ENCODE results near the gene KMT2C. TPM values are rescaled to one million over a fixed set of nuclear protein-coding genes. Genes with fewer than 3 reads are reported as not detected.
"Not testable (repeated sequence)": the region's sequence is repeated elsewhere in the genome, so short reads cannot be mapped to it uniquely, and the experiment has no call there.

The KMT2C gene
- total RNA-seq, 1 experiment from 2014 or later, result 45.4 TPM

DNA sequence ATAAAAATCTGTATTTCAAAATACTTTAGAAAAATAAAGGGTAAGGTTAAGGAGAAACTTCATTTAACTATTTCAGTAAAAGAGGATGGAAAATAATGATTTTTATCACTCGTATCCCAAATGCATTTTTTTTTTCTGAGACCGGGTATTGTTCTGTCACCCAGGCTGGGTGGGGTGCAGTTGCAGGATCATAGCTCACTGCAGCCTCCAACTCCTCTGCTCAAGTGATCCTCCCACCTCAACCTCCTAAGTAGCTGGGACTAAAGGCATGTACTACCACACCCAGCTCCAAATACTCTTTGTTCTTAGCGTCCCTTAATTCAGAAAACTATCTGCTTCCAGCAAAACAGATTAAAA is 11.8 kb downstream of the KMT2C start:
- TF ChIP-seq, protein P1, sequence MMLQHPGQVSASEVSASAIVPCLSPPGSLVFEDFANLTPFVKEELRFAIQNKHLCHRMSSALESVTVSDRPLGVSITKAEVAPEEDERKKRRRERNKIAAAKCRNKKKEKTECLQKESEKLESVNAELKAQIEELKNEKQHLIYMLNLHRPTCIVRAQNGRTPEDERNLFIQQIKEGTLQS (CRISPR knock-in tag; conservative IDR thresholded peaks at IDR 0.05), result no peak
- TF ChIP-seq ZBTB21 (CRISPR knock-in tag; IDR thresholded peaks at IDR 0.05; ENCODE audit: borderline replicate concordance) (no peak), EMX1 (CRISPR knock-in tag; IDR thresholded peaks at IDR 0.05) (no peak), TEAD4 (CRISPR knock-in tag; IDR thresholded peaks at IDR 0.05) (no peak), ZNF263 (CRISPR knock-in tag; IDR thresholded peaks at IDR 0.05; ENCODE audit: low read depth) (no peak), ZNF219 (CRISPR knock-in tag; IDR thresholded peaks at IDR 0.05; ENCODE audit: borderline replicate concordance) (no peak), GABPB1 (CRISPR knock-in tag; IDR thresholded peaks at IDR 0.05) (no peak), JAZF1 (CRISPR knock-in tag; IDR thresholded peaks at IDR 0.05) (no peak), SOX15 (CRISPR knock-in tag; IDR thresholded peaks at IDR 0.05) (no peak), IRF2 (CRISPR knock-in tag; IDR thresholded peaks at IDR 0.05; ENCODE audit: borderline replicate concordance, low read depth) (no peak), TCF7 (CRISPR knock-in tag; IDR thresholded peaks at IDR 0.05; ENCODE audit: low read depth) (no peak), SMAD4 (CRISPR knock-in tag; IDR thresholded peaks at IDR 0.05) (no peak), ZNF416 (CRISPR knock-in tag; IDR thresholded peaks at IDR 0.05) (no peak), MYBL2 (CRISPR knock-in tag; IDR thresholded peaks at IDR 0.05) (no peak), SMAD3 (CRISPR knock-in tag; IDR thresholded peaks at IDR 0.05; ENCODE audit: borderline replicate concordance) (no peak)
- TF ChIP-seq, protein P2, sequence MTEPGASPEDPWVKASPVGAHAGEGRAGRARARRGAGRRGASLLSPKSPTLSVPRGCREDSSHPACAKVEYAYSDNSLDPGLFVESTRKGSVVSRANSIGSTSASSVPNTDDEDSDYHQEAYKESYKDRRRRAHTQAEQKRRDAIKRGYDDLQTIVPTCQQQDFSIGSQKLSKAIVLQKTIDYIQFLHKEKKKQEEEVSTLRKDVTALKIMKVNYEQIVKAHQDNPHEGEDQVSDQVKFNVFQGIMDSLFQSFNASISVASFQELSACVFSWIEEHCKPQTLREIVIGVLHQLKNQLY (CRISPR knock-in tag; IDR thresholded peaks at IDR 0.05), result no peak
- TF ChIP-seq, protein P3, sequence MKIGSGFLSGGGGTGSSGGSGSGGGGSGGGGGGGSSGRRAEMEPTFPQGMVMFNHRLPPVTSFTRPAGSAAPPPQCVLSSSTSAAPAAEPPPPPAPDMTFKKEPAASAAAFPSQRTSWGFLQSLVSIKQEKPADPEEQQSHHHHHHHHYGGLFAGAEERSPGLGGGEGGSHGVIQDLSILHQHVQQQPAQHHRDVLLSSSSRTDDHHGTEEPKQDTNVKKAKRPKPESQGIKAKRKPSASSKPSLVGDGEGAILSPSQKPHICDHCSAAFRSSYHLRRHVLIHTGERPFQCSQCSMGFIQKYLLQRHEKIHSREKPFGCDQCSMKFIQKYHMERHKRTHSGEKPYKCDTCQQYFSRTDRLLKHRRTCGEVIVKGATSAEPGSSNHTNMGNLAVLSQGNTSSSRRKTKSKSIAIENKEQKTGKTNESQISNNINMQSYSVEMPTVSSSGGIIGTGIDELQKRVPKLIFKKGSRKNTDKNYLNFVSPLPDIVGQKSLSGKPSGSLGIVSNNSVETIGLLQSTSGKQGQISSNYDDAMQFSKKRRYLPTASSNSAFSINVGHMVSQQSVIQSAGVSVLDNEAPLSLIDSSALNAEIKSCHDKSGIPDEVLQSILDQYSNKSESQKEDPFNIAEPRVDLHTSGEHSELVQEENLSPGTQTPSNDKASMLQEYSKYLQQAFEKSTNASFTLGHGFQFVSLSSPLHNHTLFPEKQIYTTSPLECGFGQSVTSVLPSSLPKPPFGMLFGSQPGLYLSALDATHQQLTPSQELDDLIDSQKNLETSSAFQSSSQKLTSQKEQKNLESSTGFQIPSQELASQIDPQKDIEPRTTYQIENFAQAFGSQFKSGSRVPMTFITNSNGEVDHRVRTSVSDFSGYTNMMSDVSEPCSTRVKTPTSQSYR (CRISPR knock-in tag; IDR thresholded peaks at IDR 0.05), result no peak
- ChIA-PET POLR2A (no interaction called here), CTCF (interaction anchor here (0.6 kb wide), 2 partner anchors 81 to 756 kb away, joined by 3 read pairs; no protein-coding TSS in a partner anchor)
- Mint-ChIP-seq H3K9me3 (peaks cover 18% of the 10 kb centered on the region), H3K4me3 (no peak overlapping the region), H3K4me1 (peaks cover 34% of the 10 kb centered on the region), H3K27ac (no peak overlapping the region), H3K36me3 (peaks cover 24% of the 10 kb centered on the region), H3K27me3 (ENCODE audit: low read depth) (no peaks in the 10 kb centered on the region)
- no peak for ATAC-seq
- no peak for DNase-seq (ENCODE audit: low spot score)

DNA sequence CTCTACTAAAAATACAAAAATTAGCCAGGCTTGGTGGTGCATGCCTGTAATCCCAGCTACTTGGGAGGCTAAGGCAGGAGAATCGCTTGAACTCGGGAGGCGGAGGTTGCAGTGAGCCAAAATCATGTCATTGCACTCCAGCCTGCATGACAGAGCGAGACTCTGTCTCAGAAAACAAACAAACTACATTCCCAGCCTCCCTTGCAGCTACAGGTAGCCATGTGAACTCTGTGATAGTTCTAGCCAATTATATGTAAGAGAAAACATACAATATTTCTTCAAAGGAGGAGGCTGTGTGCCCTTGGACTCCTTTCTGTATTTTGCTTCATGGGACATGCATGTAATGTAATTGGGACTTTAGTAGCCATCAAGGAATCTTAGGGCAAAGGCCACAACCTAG is 12.6 kb downstream of the KMT2C start:
- ATAC-seq; DNase-seq (ENCODE audit: low spot score); CTCF ChIA-PET; POLR2A ChIA-PET; H3K27ac Mint-ChIP-seq; H3K27me3 Mint-ChIP-seq (ENCODE audit: low read depth); H3K4me3 Mint-ChIP-seq: not testable (repeated sequence)
- Mint-ChIP-seq H3K9me3 (peaks cover 19% of the 10 kb centered on the region), H3K4me1 (peaks cover 28% of the 10 kb centered on the region), H3K36me3 (peaks cover 24% of the 10 kb centered on the region)

DNA sequence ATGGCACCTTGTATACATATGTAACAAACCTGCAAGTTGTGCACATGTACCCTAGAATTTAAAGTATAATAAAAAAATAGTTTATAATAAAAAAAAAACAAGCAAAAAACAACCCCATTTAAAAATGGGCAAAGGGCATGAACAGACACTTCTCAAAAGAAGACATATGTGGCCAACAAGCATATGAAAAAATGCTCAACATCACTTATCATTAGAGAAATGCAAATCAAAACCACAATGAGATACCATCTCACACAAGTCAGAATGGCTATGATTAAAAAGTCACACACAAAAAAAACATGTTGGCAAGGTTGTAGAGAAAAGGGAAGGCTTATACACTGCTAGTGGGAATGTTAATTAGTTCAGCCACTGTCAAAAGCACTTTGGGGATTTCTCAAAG is 14.9 kb downstream of the KMT2C start:
- Mint-ChIP-seq H3K4me1 (peaks cover 21% of the 10 kb centered on the region), H3K9me3 (peaks cover 21% of the 10 kb centered on the region), H3K36me3 (peaks cover 24% of the 10 kb centered on the region)
- CTCF ChIA-PET; H3K4me3 Mint-ChIP-seq; POLR2A ChIA-PET; H3K27me3 Mint-ChIP-seq (ENCODE audit: low read depth); DNase-seq (ENCODE audit: low spot score); ATAC-seq; H3K27ac Mint-ChIP-seq: not testable (repeated sequence)
